Measurements from ENCODE around the gene UIMC1. TPM values are rescaled to one million over a fixed set of nuclear protein-coding genes. Genes with fewer than 3 reads are reported as not detected.

The UIMC1 gene
- total RNA-seq, 1 experiment from 2014 or later = 52.8 TPM

GRCh38 chr5:177024559-177024958 is 18.0 kb upstream of the UIMC1 start:
- Mint-ChIP-seq H3K9me3 (ENCODE audit: unreplicated experiment) (no peaks in the 10 kb centered on the region), H3K36me3 (ENCODE audit: insufficient read depth, unreplicated experiment) (peaks cover 34% of the 10 kb centered on the region), H3K27ac (ENCODE audit: unreplicated experiment) (no peak overlapping the region), H3K4me1 (ENCODE audit: low read depth, unreplicated experiment) (peaks cover 23% of the 10 kb centered on the region), H3K27me3 (ENCODE audit: insufficient read depth, unreplicated experiment) (no peaks in the 10 kb centered on the region), H3K4me3 (ENCODE audit: unreplicated experiment) (peak overlapping the region; percentile 41)
- DNase-seq = no peak
- TF ChIP-seq, protein P1, sequence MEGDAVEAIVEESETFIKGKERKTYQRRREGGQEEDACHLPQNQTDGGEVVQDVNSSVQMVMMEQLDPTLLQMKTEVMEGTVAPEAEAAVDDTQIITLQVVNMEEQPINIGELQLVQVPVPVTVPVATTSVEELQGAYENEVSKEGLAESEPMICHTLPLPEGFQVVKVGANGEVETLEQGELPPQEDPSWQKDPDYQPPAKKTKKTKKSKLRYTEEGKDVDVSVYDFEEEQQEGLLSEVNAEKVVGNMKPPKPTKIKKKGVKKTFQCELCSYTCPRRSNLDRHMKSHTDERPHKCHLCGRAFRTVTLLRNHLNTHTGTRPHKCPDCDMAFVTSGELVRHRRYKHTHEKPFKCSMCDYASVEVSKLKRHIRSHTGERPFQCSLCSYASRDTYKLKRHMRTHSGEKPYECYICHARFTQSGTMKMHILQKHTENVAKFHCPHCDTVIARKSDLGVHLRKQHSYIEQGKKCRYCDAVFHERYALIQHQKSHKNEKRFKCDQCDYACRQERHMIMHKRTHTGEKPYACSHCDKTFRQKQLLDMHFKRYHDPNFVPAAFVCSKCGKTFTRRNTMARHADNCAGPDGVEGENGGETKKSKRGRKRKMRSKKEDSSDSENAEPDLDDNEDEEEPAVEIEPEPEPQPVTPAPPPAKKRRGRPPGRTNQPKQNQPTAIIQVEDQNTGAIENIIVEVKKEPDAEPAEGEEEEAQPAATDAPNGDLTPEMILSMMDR (IDR thresholded peaks at IDR 0.05; ENCODE audit: insufficient read depth in 1 of 2, low read depth in 1 of 2, low read length in 1 of 2, severe bottlenecking in 1 of 2, unreplicated experiment in 1 of 2) = no peak
- Histone ChIP-seq H3K4me3 (ENCODE audit: low read depth, low read length) (no peak overlapping the region), H3K9me3 (no peaks in the 10 kb centered on the region), H3K27me3 (replicated peaks; ENCODE audit: control insufficient read depth, insufficient read depth, low read length) (no peaks in the 10 kb centered on the region), H3K36me3 (ENCODE audit: control insufficient read depth, insufficient read depth, low read length) (no peaks in the 10 kb centered on the region), H3K4me1 (peaks cover 7% of the 10 kb centered on the region)
- no TSS peak for BruUV-seq (replicated peaks)
- intact Hi-C loops (cut with micrococcal nuclease; ENCODE audit: unreplicated experiment) = no loop called here
- ChIA-PET CTCF (interaction anchor here (0.6 kb wide), 1 partner anchor 9 kb away, joined by 3 read pairs; no protein-coding TSS in a partner anchor), POLR2A (no interaction called here)

GRCh38 chr5:177023303-177023664 is 16.7 kb upstream of the UIMC1 start:
- intact Hi-C loops (cut with micrococcal nuclease; ENCODE audit: unreplicated experiment) = loop anchor here (2.0 kb wide), 1 partner anchor 16 kb away; the partner anchor contains the start of gene UIMC1
- peak in 1 of 2 experiments; percentile 16 for DNase-seq
- BruUV-seq (replicated peaks) = no TSS peak
- POLR2A ChIA-PET = interaction anchor here (0.6 kb wide), 1 partner anchor 1130 kb away, joined by 3 read pairs; the partner anchor contains the start of gene NHP2
- Mint-ChIP-seq H3K27ac (ENCODE audit: unreplicated experiment) (peak overlapping the region; percentile 90), H3K27me3 (ENCODE audit: insufficient read depth, unreplicated experiment) (no peaks in the 10 kb centered on the region), H3K36me3 (ENCODE audit: insufficient read depth, unreplicated experiment) (peaks cover 29% of the 10 kb centered on the region), H3K9me3 (ENCODE audit: unreplicated experiment) (no peaks in the 10 kb centered on the region), H3K4me1 (ENCODE audit: low read depth, unreplicated experiment) (peaks cover 23% of the 10 kb centered on the region), H3K4me3 (ENCODE audit: unreplicated experiment) (peak overlapping the region; percentile 89)
- Histone ChIP-seq H3K36me3 (ENCODE audit: control insufficient read depth, insufficient read depth, low read length) (no peaks in the 10 kb centered on the region), H3K27me3 (replicated peaks; ENCODE audit: control insufficient read depth, insufficient read depth, low read length) (no peaks in the 10 kb centered on the region), H3K4me1 (peaks cover 7% of the 10 kb centered on the region), H3K9me3 (no peaks in the 10 kb centered on the region), H3K4me3 (ENCODE audit: low read depth, low read length) (peak overlapping the region; percentile 70)
- CTCF ChIA-PET = interaction anchor here (0.5 to 2.0 kb wide), 5 partner anchors 64 to 363 kb away, joined by 3 to 11 read pairs (median 3); partner anchors contain the start of gene FGFR4
- TF ChIP-seq, protein P1 (IDR thresholded peaks at IDR 0.05; ENCODE audit: insufficient read depth in 1 of 2, low read depth in 1 of 2, low read length in 1 of 2, severe bottlenecking in 1 of 2, unreplicated experiment in 1 of 2) = no peak

DNA sequence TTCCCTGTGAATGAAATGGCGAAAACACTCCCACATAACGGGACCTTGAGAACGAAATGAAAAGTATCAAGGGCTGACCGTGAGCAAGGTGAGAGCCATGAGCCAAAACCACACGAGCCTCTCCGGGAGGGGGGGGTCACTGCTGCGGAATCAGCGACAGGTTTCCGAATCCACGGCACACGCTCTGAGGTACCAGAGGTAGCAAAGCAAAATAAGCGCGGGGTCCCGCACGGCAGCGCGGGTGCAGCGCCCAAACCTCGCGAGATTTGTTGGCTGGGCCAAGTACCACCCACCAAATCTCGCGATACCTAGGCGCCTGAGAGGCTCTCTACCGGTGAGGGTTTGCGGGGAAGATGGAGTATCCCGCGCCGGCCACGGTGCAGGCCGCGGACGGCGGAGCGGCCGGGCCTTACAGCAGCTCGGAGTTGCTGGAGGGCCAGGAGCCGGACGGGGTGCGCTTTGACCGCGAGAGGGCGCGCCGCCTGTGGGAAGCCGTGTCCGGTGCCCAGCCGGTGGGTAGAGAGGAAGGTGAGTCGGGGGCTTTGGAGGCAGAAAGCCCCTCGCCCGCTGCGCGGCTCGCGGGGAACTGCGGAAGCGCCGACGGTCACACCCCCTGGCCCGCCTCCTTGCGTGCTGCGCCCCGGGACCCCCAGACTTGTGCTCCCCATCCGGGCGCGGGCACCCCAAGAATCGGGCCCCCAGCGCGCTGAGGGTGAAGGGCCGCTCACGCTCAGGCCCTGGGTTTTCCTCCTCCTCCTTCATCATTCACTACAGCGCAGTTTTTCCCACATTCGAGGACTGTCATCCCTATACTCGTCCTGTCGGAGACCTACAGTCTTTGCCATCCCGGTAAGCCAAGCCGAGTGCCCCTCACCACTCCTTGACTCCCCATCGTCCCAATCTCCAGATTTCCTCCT is 16.1 kb upstream of the UIMC1 start, which contains the start of gene ZNF346:
TSS of gene ZNF346 (plus strand) at position 311 of the 917 bp plus-strand sequence. CDS start at position 354, 43 bp downstream.
- ChIA-PET POLR2A (interaction anchor here (0.6 kb wide), 2 partner anchors 64 to 1131 kb away, joined by 3 read pairs; partner anchors contain the start of genes FGFR4 and NHP2), CTCF (interaction anchor here (0.5 to 2.0 kb wide), 6 partner anchors 17 to 362 kb away, joined by 3 to 11 read pairs (median 3); partner anchors contain the start of gene FGFR4)
- H3K27me3 ChIP-seq (replicated peaks; ENCODE audit: control insufficient read depth, insufficient read depth, low read length) = no peaks in the 10 kb centered on the region
- peak within 1 kb of the TSS; percentile 70 for H3K4me3 ChIP-seq (ENCODE audit: low read depth, low read length)
- Mint-ChIP-seq H3K4me3 (ENCODE audit: unreplicated experiment) (peak within 1 kb of the TSS; percentile 89), H3K27ac (ENCODE audit: unreplicated experiment) (peak within 1 kb of the TSS; percentile 90), H3K4me1 (ENCODE audit: low read depth, unreplicated experiment) (peaks cover 23% of the 10 kb centered on the region), H3K9me3 (ENCODE audit: unreplicated experiment) (no peaks in the 10 kb centered on the region), H3K27me3 (ENCODE audit: insufficient read depth, unreplicated experiment) (no peaks in the 10 kb centered on the region), H3K36me3 (ENCODE audit: insufficient read depth, unreplicated experiment) (peaks cover 29% of the 10 kb centered on the region)
- H3K9me3 ChIP-seq = no peaks in the 10 kb centered on the region
- peaks cover 7% of the 10 kb centered on the region for H3K4me1 ChIP-seq
- intact Hi-C loops (cut with micrococcal nuclease; ENCODE audit: unreplicated experiment) = loop anchor here (2.0 kb wide), 1 partner anchor 16 kb away; the partner anchor contains the start of gene UIMC1
- no peaks in the 10 kb centered on the region for H3K36me3 ChIP-seq (ENCODE audit: control insufficient read depth, insufficient read depth, low read length)
- peak; percentile 93 for DNase-seq
- TF ChIP-seq, protein P1 (IDR thresholded peaks at IDR 0.05; ENCODE audit: insufficient read depth in 1 of 2, low read depth in 1 of 2, low read length in 1 of 2, severe bottlenecking in 1 of 2, unreplicated experiment in 1 of 2) = peak; percentile 29 to 53
- TSS peak; percentile 46 for BruUV-seq (replicated peaks)

Data from Caco-2 (cell line).